ENCODE measurements around the gene ARFGAP2. TPM values are rescaled to one million over a fixed set of nuclear protein-coding genes. Genes with fewer than 3 reads are reported as not detected.

The ARFGAP2 gene
- total and polyA plus RNA-seq, 3 donors from 2014 or later: 82.4 to 178 (median 167) TPM

DNA sequence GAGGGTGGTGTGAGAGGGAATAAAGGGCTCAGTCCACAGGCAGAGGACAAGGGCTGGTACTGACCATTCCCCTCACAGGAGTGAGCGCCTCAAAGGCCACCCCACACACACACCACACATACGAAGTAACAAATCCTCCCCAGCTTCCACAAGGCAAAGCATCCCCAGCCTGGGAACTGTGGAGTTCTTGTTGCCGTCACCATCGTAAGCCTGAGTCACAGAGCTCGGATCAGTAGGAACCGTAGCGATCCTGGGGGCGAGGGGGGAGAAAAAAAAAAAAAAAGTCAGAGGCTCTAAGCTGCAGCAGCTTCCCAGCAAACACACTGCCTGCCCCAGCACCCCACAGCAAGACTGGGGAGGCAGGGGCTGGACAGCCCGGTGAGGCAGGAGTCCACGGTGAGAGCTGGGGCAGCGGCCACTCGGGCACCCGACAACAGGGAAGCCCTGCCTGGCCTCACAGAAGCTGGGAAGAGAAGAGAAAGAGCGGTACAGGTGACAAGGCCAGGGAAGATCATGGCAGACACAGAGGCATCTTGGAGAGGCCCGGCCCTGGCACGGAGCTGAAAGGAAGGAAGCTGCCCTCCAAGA is 11.3 kb downstream of the ARFGAP2 start:
- no peaks in the 10 kb centered on the region for H3K9me3 ChIP-seq
- H3K4me1 ChIP-seq: peaks cover 10% of the 10 kb centered on the region
- no peak overlapping the region for H3K27ac ChIP-seq
- H3K36me3 ChIP-seq (ENCODE audit: low read depth, missing control alignments): no peaks in the 10 kb centered on the region
- TF ChIP-seq, protein P1, sequence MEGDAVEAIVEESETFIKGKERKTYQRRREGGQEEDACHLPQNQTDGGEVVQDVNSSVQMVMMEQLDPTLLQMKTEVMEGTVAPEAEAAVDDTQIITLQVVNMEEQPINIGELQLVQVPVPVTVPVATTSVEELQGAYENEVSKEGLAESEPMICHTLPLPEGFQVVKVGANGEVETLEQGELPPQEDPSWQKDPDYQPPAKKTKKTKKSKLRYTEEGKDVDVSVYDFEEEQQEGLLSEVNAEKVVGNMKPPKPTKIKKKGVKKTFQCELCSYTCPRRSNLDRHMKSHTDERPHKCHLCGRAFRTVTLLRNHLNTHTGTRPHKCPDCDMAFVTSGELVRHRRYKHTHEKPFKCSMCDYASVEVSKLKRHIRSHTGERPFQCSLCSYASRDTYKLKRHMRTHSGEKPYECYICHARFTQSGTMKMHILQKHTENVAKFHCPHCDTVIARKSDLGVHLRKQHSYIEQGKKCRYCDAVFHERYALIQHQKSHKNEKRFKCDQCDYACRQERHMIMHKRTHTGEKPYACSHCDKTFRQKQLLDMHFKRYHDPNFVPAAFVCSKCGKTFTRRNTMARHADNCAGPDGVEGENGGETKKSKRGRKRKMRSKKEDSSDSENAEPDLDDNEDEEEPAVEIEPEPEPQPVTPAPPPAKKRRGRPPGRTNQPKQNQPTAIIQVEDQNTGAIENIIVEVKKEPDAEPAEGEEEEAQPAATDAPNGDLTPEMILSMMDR (IDR thresholded peaks at IDR 0.05): no peak
- no peak for TF ChIP-seq POLR2A (IDR thresholded peaks at IDR 0.05)
- no peak for DNase-seq
- WGBS, 2 donors: 90 to 93% methylated on average over 14 to 16 of the region's 16 CpGs
- no peak overlapping the region for H3K4me3 ChIP-seq
- intact Hi-C loops (cut with DNase I; ENCODE audit: low total_unique reads): loop anchor here (10.0 kb wide), 1 partner anchor 189 kb away; the partner anchor contains the start of gene MYBPC3
- no peaks in the 10 kb centered on the region for H3K27me3 ChIP-seq

DNA sequence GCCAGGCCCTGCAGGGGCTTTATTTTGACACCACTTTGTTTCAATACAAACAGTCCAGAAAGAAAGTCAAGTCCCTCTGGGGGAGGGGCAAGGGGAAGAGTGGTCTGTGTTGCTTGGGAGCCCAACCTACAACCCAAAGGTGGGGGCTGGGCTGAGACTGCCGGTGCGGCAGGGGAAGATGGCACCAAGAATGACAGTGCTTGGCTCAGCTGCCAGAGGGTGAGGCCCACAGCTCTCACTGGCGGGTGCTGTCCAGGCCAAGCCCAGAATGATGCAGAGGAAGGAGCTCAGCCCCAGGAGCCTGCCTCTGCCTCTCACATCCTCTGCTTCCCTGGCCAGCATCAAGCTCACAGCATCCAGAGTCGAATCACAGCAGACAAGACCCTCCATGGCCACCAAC is 12.4 kb downstream of the ARFGAP2 start:
- H3K36me3 ChIP-seq (ENCODE audit: low read depth, missing control alignments): no peaks in the 10 kb centered on the region
- TF ChIP-seq, protein P1 (IDR thresholded peaks at IDR 0.05): no peak
- H3K27me3 ChIP-seq: no peaks in the 10 kb centered on the region
- 60 to 65% methylated on average over 3 to 4 of the region's 4 CpGs for WGBS, 2 donors
- DNase-seq: no peak
- H3K4me3 ChIP-seq: no peak overlapping the region
- peaks cover 10% of the 10 kb centered on the region for H3K4me1 ChIP-seq
- no peaks in the 10 kb centered on the region for H3K9me3 ChIP-seq
- no peak overlapping the region for H3K27ac ChIP-seq
- intact Hi-C loops (cut with DNase I; ENCODE audit: low total_unique reads): loop anchor here (10.0 kb wide), 1 partner anchor 190 kb away; the partner anchor contains the start of gene MYBPC3

DNA sequence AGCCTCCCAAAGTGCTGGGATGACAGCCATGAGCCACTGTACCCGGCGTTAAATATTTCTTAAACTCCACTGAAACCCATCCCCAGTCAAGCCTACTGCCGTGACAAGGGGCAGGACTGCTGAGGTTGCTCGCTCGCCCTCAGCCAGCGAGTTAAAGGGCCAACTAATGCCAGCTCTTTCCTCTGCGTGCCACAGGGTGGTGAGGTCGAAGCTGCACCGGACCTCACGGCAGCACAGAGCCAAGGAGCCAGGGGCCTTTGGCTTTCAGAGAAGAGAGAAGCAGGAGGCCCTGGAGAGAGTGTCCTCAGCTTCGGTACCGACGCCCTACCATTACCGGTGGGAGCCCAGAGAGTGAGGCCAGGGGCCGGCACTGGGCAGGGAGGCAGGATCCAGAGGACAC is 12.8 kb downstream of the ARFGAP2 start:
- Histone ChIP-seq H3K36me3 (ENCODE audit: low read depth, missing control alignments) (no peaks in the 10 kb centered on the region), H3K27ac (no peak overlapping the region), H3K27me3 (no peaks in the 10 kb centered on the region), H3K9me3 (no peaks in the 10 kb centered on the region), H3K4me3 (no peak overlapping the region), H3K4me1 (peaks cover 10% of the 10 kb centered on the region)
- TF ChIP-seq, protein P1 (IDR thresholded peaks at IDR 0.05): no peak
- no peak for TF ChIP-seq POLR2A (IDR thresholded peaks at IDR 0.05)
- DNase-seq: no peak
- intact Hi-C loops (cut with DNase I; ENCODE audit: low total_unique reads): loop anchor here (10.0 kb wide), 1 partner anchor 191 kb away; the partner anchor contains the start of gene MYBPC3
- 82 to 87% methylated on average over 15 of the region's 15 CpGs for WGBS, 2 donors

DNA sequence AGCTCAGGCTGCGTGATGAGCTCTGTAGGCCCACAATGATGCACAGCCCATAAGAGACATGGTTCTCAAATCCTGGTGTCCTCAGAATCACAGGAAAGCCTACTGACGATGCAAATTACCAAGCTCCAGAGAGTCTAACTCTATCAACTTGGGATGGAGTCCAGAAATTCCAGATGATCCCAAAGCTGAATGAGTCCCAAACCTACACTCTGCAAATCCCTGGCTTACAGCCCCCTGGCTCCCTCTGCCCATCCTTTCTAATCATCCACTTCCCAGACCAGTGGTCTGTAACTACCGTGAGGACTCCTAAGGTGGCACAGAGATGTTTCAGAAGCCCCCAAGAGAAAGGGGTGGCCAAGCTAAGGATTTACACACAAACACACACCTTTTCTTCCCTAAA is 13.5 kb downstream of the ARFGAP2 start:
- DNase-seq: no peak
- WGBS, 2 donors: 47 to 60% methylated on average over 3 of the region's 3 CpGs
- Histone ChIP-seq H3K4me1 (peaks cover 10% of the 10 kb centered on the region), H3K9me3 (no peaks in the 10 kb centered on the region), H3K27me3 (no peaks in the 10 kb centered on the region), H3K36me3 (ENCODE audit: low read depth, missing control alignments) (no peaks in the 10 kb centered on the region), H3K4me3 (no peak overlapping the region), H3K27ac (no peak overlapping the region)
- no peak for TF ChIP-seq POLR2A (IDR thresholded peaks at IDR 0.05)
- TF ChIP-seq, protein P1 (IDR thresholded peaks at IDR 0.05): no peak
- intact Hi-C loops (cut with DNase I; ENCODE audit: low total_unique reads): loop anchor here (10.0 kb wide), 1 partner anchor 192 kb away; the partner anchor contains the start of gene MYBPC3

DNA sequence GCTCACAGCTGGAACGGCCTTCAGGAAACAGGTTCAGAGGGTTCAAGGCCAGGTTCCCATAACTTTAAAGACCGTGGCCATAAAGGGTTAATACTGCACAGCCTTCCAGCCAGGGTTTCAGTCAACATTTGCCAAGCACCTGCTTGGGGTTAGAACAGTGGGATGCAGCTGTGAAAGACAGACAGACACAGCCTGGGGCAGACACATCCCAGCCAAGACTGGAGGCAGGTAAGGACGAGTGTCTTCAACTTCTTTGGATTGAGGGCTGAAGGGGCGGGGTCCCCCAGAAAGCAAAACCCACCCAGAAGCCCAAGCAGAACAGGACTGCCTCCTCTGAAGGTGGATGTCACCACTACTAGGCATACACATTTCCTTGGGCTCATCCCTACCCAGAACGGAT is 14.3 kb downstream of the ARFGAP2 start:
- Histone ChIP-seq H3K9me3 (no peaks in the 10 kb centered on the region), H3K27ac (no peak overlapping the region), H3K36me3 (ENCODE audit: low read depth, missing control alignments) (no peaks in the 10 kb centered on the region), H3K4me1 (peaks cover 10% of the 10 kb centered on the region), H3K27me3 (no peaks in the 10 kb centered on the region), H3K4me3 (no peak overlapping the region)
- intact Hi-C loops (cut with DNase I; ENCODE audit: low total_unique reads): loop anchor here (10.0 kb wide), 1 partner anchor 192 kb away; the partner anchor contains the start of gene MYBPC3
- 49 to 67% methylated on average over 3 to 5 of the region's 5 CpGs for WGBS, 2 donors
- TF ChIP-seq, protein P1 (IDR thresholded peaks at IDR 0.05): no peak
- no peak for TF ChIP-seq POLR2A (IDR thresholded peaks at IDR 0.05)
- no peak for DNase-seq

All from testis (tissue), 3 donors.